ENCODE results near the gene ELMOD1.

Gene ELMOD1

GRCh38 chr11:107706531-107706930 lies 115.6 kb downstream of the ELMOD1 start:
- DNase-seq (ENCODE audit: insufficient read length, low spot score) (no peak), FAIRE-seq (no peak)
- no peak for TF ChIP-seq CTCF (IDR thresholded peaks at IDR 0.05; ENCODE audit: insufficient read depth, missing control alignments)

GRCh38 chr11:107707215-107707671 lies 116.3 kb downstream of the ELMOD1 start:
- FAIRE-seq (no peak), DNase-seq (ENCODE audit: insufficient read length, low spot score) (no peak)
- no peak for TF ChIP-seq CTCF (IDR thresholded peaks at IDR 0.05; ENCODE audit: insufficient read depth, missing control alignments)

GRCh38 chr11:107707807-107708206 lies 116.9 kb downstream of the ELMOD1 start:
- no peak for TF ChIP-seq CTCF (IDR thresholded peaks at IDR 0.05; ENCODE audit: insufficient read depth, missing control alignments)
- DNase-seq (ENCODE audit: insufficient read length, low spot score): no peak
- no peak for FAIRE-seq

- no peak for DNase-seq (ENCODE audit: insufficient read length, low spot score)
Measured at GRCh38 chr11:107708792-107709191, 117.8 kb downstream of the ELMOD1 start.

GRCh38 chr11:107710301-107710700 lies 119.4 kb downstream of the ELMOD1 start:
- no peak for DNase-seq (ENCODE audit: insufficient read length, low spot score)
- TF ChIP-seq CTCF (IDR thresholded peaks at IDR 0.05; ENCODE audit: insufficient read depth, missing control alignments): no peak
- FAIRE-seq: no peak

More at GRCh38 chr11:107708792-107709191, 117.8 kb downstream of the ELMOD1 start:
- TF ChIP-seq CTCF (IDR thresholded peaks at IDR 0.05; ENCODE audit: insufficient read depth, missing control alignments): no peak
- no peak for FAIRE-seq

- TF ChIP-seq CTCF (IDR thresholded peaks at IDR 0.05; ENCODE audit: insufficient read depth, missing control alignments): no peak
- no peak for FAIRE-seq
- no peak for DNase-seq (ENCODE audit: insufficient read length, low spot score)
Measured at GRCh38 chr11:107711861-107712755, 121.2 kb downstream of the ELMOD1 start, which contains the start of gene SLN. Gene SLN, minus strand, starts transcription at chr11:107712056.

GRCh38 chr11:107713009-107713408 lies 122.1 kb downstream of the ELMOD1 start:
- no peak for FAIRE-seq
- no peak for TF ChIP-seq CTCF (IDR thresholded peaks at IDR 0.05; ENCODE audit: insufficient read depth, missing control alignments)
- DNase-seq (ENCODE audit: insufficient read length, low spot score): no peak

All from D721Med (cell line).